ENCODE measurements around the gene FKBP1A.

DNA sequence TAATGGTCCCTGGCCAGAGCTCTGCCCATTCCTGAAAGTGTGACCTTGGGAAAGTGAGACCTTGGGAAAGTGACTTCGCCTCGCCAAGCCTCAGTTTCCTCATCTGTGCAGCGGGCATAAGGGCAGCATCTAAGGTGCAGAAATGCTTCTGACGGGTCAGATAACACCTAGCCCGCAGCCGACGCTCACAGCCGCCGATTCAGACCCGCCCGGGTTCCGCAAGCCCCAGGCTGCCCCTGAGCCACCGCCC, 486 bp downstream of the FKBP1A start:
- TF ChIP-seq POLR2AphosphoS5 (IDR thresholded peaks at IDR 0.05; ENCODE audit: low read depth, low read length) (no peak), SPI1 (IDR thresholded peaks at IDR 0.05; ENCODE audit: low read depth, low read length) (no peak)

All from GM12891 (cell line).